GM21360 (cell line): ENCODE data around the gene CLIC4.
"Not testable (repeated sequence)": the region's sequence is repeated elsewhere in the genome, so short reads cannot be mapped to it uniquely, and the experiment has no call there.

ENCODE experiments used
- ATAC-seq: cut with Tn5 transposase; IDR thresholded peaks from one replicate; pipeline ENCODE4 v1.9.1; 2021; ENCODE audit warnings: mild to moderate bottlenecking, moderate library complexity; ENCODE audit not compliant: unreplicated experiment

Gene CLIC4

DNA sequence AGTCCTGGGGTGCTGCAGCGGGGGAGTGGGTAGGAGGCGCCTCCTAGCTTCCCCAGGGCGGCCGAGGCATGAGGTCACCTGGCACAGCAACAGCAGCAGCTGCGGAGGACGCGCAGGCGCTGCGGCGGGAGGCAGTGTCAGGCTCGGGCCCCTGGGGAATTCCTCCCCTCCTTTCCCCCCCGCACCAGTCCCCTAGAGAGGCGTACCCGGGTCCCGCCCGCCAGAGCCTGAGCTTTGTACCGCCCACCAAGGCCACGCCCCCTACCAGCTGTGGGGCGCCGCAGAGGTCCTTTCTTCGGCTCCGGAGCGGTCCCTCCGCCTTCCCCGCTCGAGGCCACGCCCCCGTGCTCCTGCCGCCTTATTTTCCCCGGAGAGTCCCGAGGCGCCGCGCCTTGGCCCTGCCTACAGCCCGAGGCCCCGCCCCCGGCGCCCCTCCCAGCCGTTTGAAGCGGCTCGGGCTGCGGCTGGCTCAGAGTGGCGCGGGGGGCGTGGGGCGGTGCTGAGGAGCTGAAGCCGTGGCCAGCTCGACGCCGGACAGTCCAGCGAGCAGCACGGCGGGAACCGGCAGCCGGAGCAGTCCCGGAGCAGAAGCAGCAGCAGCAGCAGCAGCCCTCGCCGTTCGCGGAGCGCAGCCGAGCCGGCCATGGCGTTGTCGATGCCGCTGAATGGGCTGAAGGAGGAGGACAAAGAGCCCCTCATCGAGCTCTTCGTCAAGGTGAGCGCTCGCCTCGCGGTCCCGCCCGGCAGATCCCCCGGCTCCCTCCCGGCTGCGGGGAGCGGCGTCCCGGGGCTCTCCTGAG is at the start of gene CLIC4:
TSS of gene CLIC4 (plus strand) at position 537 of the 800 bp plus-strand sequence. CDS start at position 644, 107 bp downstream.
- ATAC-seq, result peak; percentile 62

DNA sequence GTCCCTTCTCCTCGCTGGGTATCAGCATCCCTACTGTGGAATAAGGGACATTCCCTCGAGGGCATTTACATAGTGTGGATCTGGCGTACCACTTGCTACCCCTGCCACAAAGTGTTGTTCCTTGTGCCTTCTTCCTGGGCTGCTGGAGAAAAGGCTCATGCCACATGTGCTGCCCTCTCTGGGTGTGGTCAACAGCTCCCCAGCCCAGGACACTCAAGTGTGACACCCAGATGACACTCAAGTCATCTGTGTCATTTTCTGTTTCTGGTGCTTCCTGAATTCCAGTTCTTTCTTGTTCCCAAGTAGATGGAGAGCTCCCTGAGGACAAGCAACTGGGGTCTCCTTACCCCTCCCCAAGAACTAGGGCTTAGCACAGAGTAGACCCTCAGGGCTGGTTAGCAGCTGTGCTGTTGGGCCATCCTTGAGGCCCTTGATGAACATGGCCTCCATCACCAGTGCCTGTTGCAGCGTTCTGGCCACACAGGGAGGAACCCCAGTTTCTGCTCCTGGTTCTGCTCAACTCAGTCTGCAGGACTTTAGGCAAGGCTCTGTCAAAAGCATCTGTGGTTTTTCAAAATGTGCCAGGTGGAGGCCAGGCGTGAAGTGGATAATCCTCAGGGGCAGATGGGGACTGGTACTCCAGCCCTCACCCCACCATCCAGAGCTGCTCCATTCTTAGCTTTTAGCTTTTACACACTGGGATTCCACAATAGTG is 49.0 kb upstream of the CLIC4 start:
- no peak for ATAC-seq

DNA sequence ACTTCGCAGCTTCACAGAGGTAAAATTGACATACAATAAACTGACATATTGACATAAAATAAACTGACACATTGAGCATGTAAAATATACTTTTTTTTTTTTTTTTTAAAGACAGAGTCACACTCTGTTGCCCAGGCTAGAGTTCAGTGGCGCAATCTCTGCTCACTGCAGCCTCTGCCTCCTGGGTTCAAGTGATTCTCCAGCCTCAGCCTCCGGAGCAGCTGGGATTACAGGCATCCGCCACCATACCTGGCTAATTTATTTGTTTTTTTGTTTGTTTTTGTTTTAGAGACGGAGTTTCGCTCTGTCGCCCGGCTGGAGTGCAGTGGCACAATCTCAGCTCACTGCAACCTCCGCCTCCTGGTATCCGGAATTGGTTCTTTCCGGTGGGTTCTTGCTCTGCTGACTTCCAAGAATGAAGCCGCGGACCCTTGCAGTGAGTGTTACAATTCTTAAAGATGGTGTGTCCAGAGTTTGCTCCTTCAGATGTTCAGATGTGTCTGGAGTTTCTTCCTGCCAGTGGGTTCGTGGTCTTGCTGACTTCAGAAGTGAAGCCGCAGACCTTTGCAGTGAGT is 48.4 kb upstream of the CLIC4 start:
- ATAC-seq, result no peak

DNA sequence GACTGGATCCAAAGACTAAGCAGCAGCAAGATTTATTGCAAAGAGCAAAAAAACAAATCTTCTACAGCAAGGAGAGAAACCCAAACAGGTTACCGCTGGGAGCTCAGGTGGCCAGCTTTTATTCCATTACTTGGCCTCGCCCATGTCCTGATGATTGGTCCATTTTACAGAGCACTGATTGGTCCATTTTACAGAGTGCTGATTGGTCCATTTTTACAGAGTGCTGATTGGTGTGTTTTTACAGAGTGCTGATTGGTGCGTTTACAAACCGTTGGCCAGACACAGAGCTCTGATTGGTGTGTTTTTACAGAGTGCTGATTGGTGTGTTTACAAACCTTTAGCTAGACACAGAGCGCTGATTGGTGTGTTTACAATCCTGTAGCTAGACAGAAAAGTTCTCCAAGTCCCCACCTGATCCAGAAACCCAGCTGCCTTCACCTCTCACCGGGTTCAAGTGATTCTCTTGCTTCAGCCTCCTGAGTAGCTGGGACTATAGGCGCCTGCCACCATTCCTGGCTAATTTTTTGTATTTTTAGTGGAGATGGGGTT is 47.7 kb upstream of the CLIC4 start:
- ATAC-seq, result not testable (repeated sequence)

DNA sequence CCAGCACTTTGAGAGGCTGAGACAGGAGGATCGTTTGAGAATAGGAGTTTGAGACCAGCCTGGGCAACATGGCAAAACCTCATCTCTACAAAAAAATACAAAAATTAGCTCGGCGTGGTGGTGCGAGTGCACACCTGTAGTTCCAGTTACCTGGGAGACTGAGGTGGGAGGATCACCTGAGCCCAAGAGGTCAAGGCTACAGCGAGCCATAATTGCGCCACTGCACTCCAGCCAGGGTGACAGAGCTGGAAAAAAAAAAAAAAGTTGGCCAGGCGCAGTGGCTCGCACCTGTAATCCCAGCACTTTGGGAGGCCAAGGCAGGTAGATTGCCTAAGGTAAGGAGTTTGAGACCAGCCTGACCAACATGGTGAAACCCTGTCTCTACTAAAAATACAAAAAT is 46.9 kb upstream of the CLIC4 start:
- ATAC-seq, result not testable (repeated sequence)

DNA sequence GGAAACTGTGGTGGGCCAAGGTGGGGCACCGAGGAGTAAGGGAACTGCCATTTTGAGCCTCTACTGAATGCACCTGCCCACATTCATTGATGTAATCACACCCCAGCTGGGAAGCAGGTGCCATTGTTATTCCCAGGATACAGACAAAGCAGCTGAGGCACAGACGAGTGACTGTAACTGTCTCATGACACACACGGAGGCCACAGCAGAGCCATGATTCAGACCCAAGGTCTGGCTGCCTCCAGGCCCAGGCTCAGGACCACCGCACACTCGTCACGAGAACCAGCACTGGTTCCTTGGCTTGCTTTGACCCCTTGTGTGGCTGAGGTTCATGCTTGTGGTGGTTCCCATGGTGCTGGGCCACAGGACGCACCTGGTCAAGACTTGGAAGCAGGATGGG is 45.6 kb upstream of the CLIC4 start:
- ATAC-seq, result no peak

DNA sequence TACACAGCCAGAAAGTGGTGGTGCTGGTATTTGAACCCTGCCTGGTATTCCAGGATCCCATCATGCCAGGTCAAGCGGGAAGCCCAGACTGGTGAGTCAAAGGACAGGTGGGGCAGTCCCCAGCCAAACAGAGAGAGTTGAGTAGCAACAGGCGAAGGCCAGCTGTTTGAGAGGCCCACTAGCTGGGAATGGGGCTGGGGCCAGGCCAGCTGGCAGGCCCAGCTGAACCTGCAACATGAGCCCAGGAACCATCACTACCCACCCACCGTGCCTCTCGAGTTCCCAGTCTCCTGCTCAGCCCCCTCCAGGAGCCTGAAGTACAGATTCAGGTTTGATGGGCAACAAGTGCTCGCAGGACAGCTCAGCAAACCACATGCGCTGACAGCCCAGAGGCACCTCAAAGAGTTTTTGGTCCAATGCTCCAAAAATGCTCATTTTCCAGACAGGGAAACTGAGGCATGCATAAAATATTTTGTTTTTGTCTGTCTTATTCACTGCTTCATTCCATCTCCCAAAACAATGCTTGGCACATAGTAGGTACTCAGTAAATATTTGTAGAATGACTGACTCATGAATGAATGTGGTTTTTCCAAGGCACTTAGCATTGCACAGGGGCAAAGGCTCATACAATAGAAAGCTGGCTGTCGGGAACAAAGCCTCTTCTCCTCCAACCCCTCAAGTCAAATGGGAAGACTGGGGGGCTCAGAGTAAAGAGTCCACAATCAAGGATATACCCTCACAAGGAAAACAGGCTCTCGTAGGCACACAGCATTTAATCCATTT is 42.5 kb upstream of the CLIC4 start:
- no peak for ATAC-seq

DNA sequence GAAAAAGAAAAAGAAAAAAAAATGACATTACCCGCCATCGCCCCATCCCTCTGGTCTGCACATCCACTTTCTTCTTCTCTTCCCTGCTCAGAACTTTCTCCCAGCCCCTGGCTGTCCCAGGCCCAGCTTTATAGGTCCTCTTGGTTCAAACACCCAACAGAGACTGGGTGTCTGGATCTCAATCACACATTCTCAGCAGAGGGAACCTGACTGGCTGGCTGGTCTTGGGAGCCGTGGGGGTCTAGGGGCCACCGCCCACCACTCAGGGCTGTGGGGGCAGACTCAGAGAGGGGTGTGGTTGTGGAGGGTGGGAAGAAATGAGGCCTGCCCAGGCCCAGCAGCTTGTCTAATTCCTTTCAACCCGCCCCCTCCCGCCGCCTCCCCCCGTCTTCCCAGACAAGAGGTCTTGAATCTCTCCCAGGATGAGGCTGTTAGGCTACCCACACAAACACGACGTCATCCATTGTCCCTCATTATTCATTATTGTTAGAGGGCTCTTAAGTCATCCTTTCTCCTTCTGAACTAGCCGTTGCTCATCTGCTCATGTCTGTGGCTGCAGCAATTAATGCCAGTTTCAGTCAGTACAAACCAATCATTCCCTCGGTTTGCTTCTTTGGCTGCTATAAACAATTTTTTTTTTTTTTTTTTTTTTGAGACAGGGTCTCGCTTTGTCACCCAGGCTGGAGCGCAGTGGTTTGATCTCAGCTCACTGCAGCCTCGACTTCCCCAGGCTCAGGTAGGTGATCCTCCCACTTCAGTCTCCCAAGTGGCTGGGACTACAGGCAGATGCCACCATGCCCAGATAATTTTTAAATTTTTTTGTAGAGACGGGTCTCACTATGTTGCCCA is 40.6 kb upstream of the CLIC4 start:
- no peak for ATAC-seq

DNA sequence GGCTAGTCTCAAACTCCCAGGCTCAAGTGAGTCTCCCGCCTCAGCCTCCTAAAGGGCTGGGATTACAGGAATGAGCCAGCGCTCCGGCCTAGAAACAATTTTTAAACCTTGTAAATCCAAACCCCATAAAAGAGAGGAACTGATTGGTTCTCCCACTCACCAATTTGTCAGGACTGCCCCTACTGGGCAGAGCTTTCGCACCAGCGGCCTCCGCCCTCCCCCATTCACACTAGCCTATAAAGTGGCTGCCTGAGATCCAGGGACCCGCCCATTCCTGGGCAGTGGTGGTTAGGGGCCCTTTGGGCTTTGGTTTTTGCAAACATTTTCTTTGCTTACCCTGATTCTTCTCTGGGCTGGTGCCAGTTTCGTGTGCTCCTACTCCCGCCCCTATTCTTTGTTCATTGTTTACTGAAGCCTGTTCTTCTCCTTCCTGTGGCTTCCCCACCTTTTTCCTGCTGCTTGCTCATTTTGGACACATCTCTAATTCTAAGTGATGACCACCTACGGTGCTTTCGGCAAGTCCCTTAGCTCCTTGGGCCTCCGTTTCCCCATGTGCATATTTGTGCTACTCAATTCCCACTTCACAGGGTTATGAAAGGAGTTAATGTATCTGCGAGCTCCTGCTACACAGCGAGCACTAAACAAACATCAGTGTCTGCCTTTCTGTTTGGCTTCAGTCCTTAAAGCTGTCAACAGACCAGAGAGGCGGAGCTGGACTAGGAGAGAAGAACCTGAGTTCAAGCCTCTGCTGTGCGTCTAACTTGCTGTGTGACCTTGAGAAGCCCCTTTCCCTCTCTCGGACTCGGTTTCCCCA is 39.8 kb upstream of the CLIC4 start:
- ATAC-seq, result no peak

DNA sequence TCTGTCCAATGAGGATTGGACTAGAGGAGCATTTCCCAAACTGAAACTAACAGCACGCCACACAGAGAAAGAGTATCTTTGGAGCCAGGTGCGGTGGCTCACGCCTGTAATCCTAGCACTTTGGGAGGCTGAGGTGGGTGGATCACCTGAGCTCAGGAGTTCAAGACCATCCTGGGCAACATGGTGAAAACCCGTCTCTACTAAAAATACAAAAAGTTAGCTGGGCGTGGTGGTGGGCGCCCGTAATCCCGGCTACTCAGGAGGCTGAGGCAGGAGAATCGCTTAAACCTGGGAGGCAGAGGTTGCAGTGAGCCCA is 39.2 kb upstream of the CLIC4 start:
- ATAC-seq, result not testable (repeated sequence)

DNA sequence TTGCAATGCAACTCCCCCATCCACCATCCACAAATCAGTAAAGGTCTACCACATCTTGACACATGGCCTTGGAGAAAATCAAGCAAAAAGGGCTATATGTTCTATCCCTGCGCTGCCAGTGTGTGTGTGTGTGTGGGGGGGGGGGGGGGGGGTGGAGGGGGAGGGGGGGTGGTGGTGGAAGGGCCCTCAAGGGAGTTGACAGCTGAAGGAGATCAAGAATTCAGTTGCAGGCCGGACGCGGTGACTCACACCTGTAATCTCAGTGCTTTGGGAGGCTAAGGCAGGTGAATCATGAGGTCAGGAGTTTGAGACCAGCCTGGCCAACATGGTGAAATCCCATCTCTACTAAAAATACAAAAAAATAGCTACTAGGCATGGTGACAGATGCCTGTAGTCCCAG is 37.6 kb upstream of the CLIC4 start:
- ATAC-seq, result no peak

DNA sequence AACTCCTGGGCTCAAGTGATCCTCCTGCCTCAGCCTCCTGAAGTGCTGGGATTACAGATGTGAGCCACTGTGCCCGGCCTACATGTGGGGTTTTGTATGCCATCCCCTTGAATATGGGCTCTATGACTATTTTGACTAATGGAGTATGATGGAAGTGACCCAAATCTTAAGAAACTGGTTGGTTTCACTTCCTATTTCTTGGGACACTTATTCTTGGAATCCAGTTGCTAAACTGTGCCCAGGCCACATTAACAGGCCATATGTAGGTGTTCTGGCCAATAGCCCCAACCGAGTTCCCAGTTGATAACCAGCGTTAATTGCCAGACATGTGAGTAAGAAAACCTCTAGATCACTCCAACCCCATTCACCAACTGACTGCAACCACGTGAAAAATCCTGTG is 36.3 kb upstream of the CLIC4 start:
- no peak for ATAC-seq

DNA sequence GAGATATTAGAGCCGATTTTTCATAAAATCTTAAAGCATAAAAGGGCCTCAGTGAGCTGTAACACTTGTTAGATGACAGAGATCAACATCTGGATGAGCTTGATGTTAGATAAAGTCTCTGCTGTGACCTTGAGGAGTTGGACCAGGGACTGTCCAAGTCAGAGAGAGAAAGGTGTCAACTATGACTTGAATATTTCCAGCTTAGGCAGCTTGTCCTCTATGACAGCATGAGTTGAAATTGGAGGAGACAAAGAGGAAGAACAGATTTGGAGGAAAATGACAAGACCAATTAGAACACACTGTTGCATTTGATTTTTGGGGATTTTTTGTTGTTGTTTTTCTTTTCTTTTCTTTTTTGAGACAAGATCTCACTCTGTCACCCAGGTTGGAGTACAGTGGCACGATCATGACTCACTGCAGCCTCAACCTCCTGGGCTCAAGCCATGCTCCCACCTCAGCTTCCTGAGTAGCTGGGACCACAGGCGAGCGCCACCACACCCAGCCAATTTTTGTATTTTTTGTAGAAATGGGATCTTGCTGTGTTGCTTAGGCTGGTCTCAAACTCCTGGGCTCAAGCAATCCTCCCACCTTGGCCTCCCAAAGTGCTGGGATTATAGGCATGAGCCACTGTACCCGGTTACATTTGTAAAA is 35.3 kb upstream of the CLIC4 start:
- no peak for ATAC-seq

DNA sequence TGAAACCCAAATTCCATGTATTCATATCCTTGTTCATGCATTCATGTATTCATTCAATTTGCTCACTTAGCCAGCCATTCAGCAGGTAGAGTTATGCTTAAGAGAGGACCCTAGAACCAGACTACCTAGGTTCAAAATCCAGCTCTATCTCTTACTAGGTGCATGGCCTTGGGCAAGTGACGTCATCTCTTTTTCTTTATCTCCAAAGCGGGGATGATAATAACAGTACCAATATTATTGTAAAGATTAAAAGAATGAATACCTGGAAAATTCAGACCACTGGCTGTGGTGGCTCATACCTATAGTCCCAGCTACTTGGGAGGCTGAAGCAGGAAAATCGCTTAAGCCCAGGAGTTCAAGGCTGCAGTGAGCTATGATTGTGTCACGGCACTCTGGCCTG is 33.9 kb upstream of the CLIC4 start:
- no peak for ATAC-seq

DNA sequence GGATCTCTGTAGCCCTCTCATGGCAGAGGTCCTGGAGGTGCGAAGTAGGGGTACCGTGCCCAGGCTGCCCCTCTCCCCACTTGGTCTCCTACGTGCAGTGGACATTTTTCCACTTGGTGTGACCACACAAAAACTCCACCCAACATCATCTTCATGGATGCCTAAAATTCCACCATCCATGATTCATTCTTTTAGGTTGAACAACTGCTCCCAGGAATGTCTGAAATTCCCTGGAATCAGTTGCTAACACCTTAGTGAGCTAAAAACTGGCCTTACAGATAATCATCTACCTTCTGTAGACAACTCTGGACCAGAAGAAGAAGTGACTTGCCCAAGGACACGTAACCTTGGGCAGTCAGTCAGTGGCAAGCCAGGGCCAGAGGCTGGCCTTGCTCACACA is 32.1 kb upstream of the CLIC4 start:
- no peak for ATAC-seq

DNA sequence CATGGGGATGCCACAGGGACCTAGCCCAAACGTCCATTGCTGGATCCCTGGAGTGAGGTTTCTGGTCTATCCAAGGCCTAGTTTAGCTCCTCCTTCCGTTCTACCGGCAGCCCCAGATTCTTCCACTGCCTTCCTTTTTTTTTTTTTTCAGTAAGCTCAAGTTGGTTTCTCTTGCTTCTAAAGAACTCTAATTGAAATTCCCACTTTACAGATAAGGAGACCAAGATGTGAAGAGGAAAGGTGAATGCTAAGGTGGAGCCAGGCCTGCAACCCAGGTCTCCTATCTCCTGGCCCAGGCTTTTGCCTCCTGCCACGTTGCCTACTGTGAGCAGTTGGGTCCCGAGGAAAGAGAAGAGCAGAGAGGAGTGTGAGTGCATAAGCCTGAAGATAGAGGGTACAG is 31.5 kb upstream of the CLIC4 start:
- ATAC-seq, result no peak

DNA sequence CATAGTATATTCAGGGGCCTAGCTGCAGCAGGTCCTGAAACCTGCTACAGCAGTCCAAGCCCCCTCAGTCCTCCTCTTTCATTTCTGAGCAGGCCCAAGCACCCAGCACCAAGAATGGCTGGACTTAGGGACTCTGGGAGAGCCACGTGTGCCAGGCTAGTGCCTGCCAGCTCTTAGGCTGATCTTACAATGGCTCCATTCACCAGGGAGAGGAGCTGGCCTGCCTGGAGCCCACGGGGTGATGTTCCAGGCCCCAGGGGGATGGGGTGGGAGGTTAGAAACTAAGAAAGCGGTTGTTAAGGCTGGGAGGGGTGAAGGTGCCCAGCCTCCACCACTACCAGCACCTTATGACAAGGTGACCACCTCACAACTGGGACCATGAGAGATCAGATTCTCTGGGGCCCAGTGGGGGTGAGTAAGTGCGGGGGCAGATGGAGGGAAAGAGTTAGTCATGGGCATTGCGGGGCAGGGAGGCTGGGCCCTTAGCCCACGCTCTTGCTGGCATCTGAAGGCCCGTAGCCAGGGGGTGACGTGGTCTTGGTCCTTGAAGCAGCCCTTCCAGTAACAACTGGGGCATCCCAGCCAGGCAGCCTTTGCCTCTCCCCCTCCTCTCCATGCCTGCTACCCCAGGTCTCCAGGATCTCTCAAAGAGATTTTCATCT is 30.3 kb upstream of the CLIC4 start:
- no peak for ATAC-seq

DNA sequence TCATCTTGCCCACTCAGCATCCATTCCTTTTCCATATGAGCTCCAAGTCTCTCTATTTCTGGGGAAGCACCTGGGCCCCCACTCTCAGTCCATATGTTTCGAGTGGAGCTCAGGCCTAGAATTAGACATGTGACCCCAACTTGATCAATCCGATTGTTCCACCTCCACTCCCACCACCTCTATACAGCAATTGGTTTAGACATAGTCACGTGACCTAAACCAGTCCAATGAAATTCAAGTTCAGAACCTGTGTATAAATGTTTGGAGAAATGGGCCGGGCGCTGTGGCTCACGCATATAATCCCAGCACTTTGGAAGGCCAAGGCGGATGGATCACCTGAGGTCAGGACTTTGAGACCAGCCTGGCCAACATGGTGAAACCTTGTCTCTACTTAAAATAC is 29.6 kb upstream of the CLIC4 start:
- ATAC-seq, result no peak
